Fibroblast of mammary gland (primary cell): ENCODE results near the gene NCBP1.

Experiments
- DNase-seq: peaks from one replicate; pipeline ENCODE4 v3.0.0-alpha.2; 2010; ENCODE audit warnings: low read depth
- H3K4me3 ChIP-seq: 2 replicates; pipeline ENCODE4 v1.5.1; 2011; ENCODE audit warnings: low read depth, mild to moderate bottlenecking, low read length, moderate library complexity; ENCODE audit not compliant: control insufficient read depth
- TF ChIP-seq, protein P1 (sequence below): conservative IDR thresholded peaks from 2 replicates; pipeline ENCODE4 v1.5.1; 2011; ENCODE audit warnings: low read depth, low read length, inconsistent platforms; ENCODE audit not compliant: control insufficient read depth, insufficient read depth

NCBP1 gene

GRCh38 chr9:97627624-97628023 is 6.0 kb upstream of the NCBP1 start:
- no peak for DNase-seq
- TF ChIP-seq, protein P1, sequence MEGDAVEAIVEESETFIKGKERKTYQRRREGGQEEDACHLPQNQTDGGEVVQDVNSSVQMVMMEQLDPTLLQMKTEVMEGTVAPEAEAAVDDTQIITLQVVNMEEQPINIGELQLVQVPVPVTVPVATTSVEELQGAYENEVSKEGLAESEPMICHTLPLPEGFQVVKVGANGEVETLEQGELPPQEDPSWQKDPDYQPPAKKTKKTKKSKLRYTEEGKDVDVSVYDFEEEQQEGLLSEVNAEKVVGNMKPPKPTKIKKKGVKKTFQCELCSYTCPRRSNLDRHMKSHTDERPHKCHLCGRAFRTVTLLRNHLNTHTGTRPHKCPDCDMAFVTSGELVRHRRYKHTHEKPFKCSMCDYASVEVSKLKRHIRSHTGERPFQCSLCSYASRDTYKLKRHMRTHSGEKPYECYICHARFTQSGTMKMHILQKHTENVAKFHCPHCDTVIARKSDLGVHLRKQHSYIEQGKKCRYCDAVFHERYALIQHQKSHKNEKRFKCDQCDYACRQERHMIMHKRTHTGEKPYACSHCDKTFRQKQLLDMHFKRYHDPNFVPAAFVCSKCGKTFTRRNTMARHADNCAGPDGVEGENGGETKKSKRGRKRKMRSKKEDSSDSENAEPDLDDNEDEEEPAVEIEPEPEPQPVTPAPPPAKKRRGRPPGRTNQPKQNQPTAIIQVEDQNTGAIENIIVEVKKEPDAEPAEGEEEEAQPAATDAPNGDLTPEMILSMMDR = no peak
- H3K4me3 ChIP-seq = no peak overlapping the region

DNA sequence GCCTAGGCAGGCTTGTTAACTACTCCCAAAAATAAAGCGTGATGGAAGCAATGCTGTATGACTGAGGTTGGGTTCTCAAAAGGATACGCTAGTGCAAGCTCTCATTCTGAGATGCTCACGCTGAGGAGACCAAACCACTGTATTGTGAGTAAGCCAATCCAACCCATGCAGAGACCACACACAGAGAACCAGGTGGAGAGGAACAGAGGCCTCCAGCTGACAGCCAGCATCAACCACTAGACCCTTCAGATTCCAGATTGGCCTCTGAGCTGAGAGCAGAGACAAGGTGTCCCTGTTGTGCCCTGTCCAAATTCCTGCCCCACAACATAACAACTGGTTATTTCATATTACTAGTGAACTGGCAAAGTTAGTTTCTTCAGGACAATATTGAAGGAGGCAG is 5.0 kb upstream of the NCBP1 start:
- no peak for DNase-seq
- TF ChIP-seq, protein P1 = no peak
- H3K4me3 ChIP-seq = no peak overlapping the region

DNA sequence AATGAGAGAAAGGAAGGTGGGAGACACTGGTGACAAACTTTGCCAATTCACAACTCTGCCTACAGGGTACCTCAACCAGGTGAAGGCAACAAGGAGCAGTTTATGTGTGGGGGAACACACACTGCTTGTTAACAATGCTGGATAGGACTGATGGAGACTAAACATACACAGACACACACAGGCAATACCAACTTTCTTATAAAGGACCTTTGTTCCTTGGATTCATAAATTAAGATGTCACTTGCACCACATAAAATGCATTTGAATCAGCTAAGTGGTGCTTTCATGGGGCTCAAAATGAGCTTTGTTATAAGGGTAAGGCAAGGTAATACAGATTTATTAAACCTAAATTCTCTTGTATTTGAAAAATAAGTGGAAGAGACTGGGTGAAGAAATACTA is 4.5 kb upstream of the NCBP1 start:
- H3K4me3 ChIP-seq = no peak overlapping the region
- no peak for DNase-seq
- TF ChIP-seq, protein P1 = no peak

GRCh38 chr9:97630591-97630990 is 3.0 kb upstream of the NCBP1 start:
- TF ChIP-seq, protein P1 = no peak
- H3K4me3 ChIP-seq = no peak overlapping the region
- no peak for DNase-seq

GRCh38 chr9:97632248-97632984 is 1.2 kb upstream of the NCBP1 start:
- TF ChIP-seq, protein P1 = no peak
- H3K4me3 ChIP-seq = peak overlapping the region; percentile 93
- DNase-seq = peak; percentile 80

DNA sequence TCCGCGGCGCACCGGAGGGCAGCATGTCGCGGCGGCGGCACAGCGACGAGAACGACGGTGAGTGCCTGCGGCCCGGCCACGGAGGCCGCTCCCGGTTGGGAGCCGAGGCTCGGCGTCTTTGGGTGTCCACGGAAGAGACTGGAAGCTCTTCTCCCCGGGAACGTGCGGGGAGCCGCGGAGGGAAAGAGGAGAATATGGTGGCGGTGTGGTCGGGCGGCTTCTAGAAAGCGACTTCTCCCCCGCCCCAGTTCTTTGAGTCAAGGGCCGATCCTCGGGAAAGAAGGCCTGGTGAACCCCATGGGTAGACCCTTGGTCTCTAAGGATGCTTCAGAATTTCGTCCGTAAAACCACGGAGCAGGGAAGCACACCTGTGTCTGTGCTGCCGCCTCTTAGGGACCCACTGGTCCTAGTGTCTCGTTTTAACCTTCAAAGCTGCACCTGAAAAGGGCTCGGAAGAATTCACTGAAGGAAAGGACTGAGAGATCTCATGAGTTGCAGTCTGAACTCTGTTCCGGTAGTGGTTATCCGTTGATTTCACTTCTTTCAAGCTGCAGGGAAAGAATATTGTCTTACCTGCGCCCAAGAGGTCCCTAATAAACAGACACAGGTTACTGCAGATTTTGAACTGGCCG is 354 bp downstream of the NCBP1 start:
- H3K4me3 ChIP-seq = peak overlapping the region; percentile 93
- TF ChIP-seq, protein P1 = no peak
- DNase-seq = no peak
